ENCODE measurements around the gene MRPS23. TPM values are rescaled to one million over a fixed set of nuclear protein-coding genes. Genes with fewer than 3 reads are reported as not detected.

MRPS23 gene
- total and polyA plus RNA-seq, 2 of the 4 experiments (the other 2 are of a cell fraction), result 23.5 to 37.3 TPM

DNA sequence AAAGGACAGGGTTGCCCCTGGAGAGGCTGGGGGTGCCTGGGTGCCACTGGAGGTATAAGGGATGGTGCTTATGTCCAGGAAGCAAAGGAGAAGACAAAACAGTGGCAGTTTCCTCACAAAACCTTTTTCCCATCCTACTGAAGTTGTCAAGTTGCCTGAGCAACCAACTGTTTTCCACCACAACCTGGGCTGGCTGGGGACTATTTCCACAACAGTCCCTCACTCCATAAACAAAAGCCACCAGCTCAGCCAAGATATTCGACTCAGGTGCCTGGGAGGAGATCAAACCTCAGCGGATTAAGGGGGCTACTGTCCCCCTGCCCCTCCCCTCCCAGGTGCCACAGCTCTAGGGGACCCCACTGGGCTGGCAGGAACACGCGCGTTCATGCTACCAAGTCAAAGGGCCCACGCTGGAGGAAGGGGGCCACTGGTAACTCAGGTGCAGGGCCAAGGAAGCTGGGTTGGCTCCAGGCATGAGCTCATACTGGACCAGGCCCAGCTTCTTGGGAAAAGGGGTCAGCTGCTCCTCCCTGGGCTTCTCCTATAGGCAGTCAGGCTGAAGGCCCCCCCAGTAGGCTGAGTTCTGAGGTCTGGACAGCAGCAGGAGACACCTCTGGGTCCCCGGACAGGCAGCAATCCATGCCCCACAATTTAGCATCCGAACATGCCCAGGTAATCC, 45.7 kb upstream of the MRPS23 start:
- Histone ChIP-seq H3K23ac (ENCODE audit: low read depth, low read length) (peak overlapping the region; percentile 33; the same call in 1 of the 2 replicates), H3K9ac (ENCODE audit: low read depth, low read length) (no peak overlapping the region), H2AK9ac (replicated peaks; ENCODE audit: low read depth, low read length, poor library complexity) (no peak overlapping the region), H3K18ac (ENCODE audit: low read depth, low read length) (no peak overlapping the region), H2BK20ac (ENCODE audit: low read depth, low read length) (no peak overlapping the region), H3K27me3 (ENCODE audit: control insufficient read depth, insufficient read depth, low read length) (no peaks in the 10 kb centered on the region), H3K79me1 (ENCODE audit: low read depth in 1 of 2, low read length in 2 of 2) (peaks cover 52 to 72% of the 10 kb centered on the region in 2 experiments), H2BK15ac (ENCODE audit: low read depth, low read length) (no peak overlapping the region), H3K36me3 (ENCODE audit: control insufficient read depth, insufficient read depth, low read length) (no peaks in the 10 kb centered on the region), H4K91ac (ENCODE audit: insufficient read depth, low read depth, low read length) (no peak overlapping the region), H3K4me1 (ENCODE audit: control insufficient read depth, insufficient read depth, low read length) (peaks cover 46% of the 10 kb centered on the region), H4K5ac (ENCODE audit: low read depth, low read length) (no peak overlapping the region), H3K4me2 (ENCODE audit: low read depth, low read length) (no peak overlapping the region), H3K4ac (ENCODE audit: low read depth, low read length) (no peak overlapping the region), H2BK5ac (ENCODE audit: low read depth, low read length, poor library complexity, severe bottlenecking) (no peak overlapping the region), H2AK5ac (ENCODE audit: low read depth, low read length) (peak overlapping the region; percentile 11; the same call in 1 of the 2 replicates), H2AFZ (replicated peaks; ENCODE audit: low read length, poor library complexity) (no peak overlapping the region), H2BK120ac (ENCODE audit: low read depth, low read length) (no peak overlapping the region; the same call in 1 of the 2 replicates), H4K8ac (ENCODE audit: low read depth in 2 of 2, low read length in 2 of 2) (no peak overlapping the region), H3K9me3 (ENCODE audit: control insufficient read depth, insufficient read depth, low read length) (no peaks in the 10 kb centered on the region), H3K56ac (ENCODE audit: extremely low read depth, insufficient read depth, low read length) (no peak overlapping the region), H3K14ac (replicated peaks; ENCODE audit: low read depth, low read length) (no peak overlapping the region), H3K9me1 (ENCODE audit: insufficient read depth, low read length) (peaks cover 33% of the 10 kb centered on the region), H3K4me3 (ENCODE audit: insufficient read depth, low read depth, low read length) (no peak overlapping the region), H3K27ac (ENCODE audit: insufficient read depth, low read length) (no peak overlapping the region), H4K20me1 (ENCODE audit: insufficient read depth, low read length) (peaks cover 6% of the 10 kb centered on the region; the same call in 1 of the 2 replicates)
- BruUV-seq (replicated peaks), result no TSS peak
- dilution Hi-C loops (cut with HindIII; ENCODE audit: low sequenced_read_pairs, unreplicated experiment) (no loop called here), intact Hi-C loops (cut with micrococcal nuclease) (no loop called here), in situ Hi-C loops (cut with MboI; ENCODE audit: low sequenced_read_pairs) (no loop called here)
- ATAC-seq (ENCODE audit: low read depth) (no peak), DNase-seq (no peak)
- ChIA-PET POLR2A (ENCODE audit: unreplicated experiment) (no interaction called here), CTCF (no interaction called here)
- TF ChIP-seq, protein P1, sequence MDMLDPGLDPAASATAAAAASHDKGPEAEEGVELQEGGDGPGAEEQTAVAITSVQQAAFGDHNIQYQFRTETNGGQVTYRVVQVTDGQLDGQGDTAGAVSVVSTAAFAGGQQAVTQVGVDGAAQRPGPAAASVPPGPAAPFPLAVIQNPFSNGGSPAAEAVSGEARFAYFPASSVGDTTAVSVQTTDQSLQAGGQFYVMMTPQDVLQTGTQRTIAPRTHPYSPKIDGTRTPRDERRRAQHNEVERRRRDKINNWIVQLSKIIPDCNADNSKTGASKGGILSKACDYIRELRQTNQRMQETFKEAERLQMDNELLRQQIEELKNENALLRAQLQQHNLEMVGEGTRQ (IDR thresholded peaks at IDR 0.05; ENCODE audit: low read depth, low read length), result no peak
- no peak for TF ChIP-seq POLR2A (IDR thresholded peaks at IDR 0.05; ENCODE audit: low read depth, low read length)
- no peak for TF ChIP-seq NFE2L2 (IDR thresholded peaks at IDR 0.05; ENCODE audit: low read depth, low read length)
- TF ChIP-seq CEBPB (IDR thresholded peaks at IDR 0.05; ENCODE audit: low read depth, low read length), result no peak
- no peak for TF ChIP-seq BHLHE40 (IDR thresholded peaks at IDR 0.05; ENCODE audit: low read depth, low read length)
- no peak for TF ChIP-seq MAZ (IDR thresholded peaks at IDR 0.05; ENCODE audit: borderline replicate concordance, low read depth, low read length)
- no peak for TF ChIP-seq MAFK (IDR thresholded peaks at IDR 0.05; ENCODE audit: low read depth, low read length)
- TF ChIP-seq RFX5 (IDR thresholded peaks at IDR 0.05; ENCODE audit: low read depth, low read length), result no peak
- TF ChIP-seq FOS (IDR thresholded peaks at IDR 0.05; ENCODE audit: low read depth, low read length), result no peak
- TF ChIP-seq, protein P2, sequence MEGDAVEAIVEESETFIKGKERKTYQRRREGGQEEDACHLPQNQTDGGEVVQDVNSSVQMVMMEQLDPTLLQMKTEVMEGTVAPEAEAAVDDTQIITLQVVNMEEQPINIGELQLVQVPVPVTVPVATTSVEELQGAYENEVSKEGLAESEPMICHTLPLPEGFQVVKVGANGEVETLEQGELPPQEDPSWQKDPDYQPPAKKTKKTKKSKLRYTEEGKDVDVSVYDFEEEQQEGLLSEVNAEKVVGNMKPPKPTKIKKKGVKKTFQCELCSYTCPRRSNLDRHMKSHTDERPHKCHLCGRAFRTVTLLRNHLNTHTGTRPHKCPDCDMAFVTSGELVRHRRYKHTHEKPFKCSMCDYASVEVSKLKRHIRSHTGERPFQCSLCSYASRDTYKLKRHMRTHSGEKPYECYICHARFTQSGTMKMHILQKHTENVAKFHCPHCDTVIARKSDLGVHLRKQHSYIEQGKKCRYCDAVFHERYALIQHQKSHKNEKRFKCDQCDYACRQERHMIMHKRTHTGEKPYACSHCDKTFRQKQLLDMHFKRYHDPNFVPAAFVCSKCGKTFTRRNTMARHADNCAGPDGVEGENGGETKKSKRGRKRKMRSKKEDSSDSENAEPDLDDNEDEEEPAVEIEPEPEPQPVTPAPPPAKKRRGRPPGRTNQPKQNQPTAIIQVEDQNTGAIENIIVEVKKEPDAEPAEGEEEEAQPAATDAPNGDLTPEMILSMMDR (conservative IDR thresholded peaks at IDR 0.05; ENCODE audit: low read depth, low read length), result no peak
- no peak for TF ChIP-seq RCOR1 (IDR thresholded peaks at IDR 0.05; ENCODE audit: insufficient replicate concordance, low read length)
- WGBS, 2 experiments (ENCODE audit: extremely low coverage in 2 of 2, insufficient read length in 1 of 2), result 87% methylated on average over 4 of the region's 8 CpGs; no CpG with 5 or more reads in 1 of the 2 experiments

All from IMR-90 (cell line).